CD8-positive, alpha-beta memory T cell (primary cell): Measurements from ENCODE around the gene FTO. TPM values are rescaled to one million over a fixed set of nuclear protein-coding genes. Genes with fewer than 3 reads are reported as not detected.

Experiments
- CTCF ChIA-PET: fragments of 350-600 bp; sonication (Branson Sonifier 250); formaldehyde crosslinking; loops from one replicate; lab custom pipeline; 2021; ENCODE audit warnings: antibody characterized with exemption; lab: Charles Lee
- POLR2A ChIA-PET: fragments of 350-600 bp; sonication (Branson Sonifier 250); formaldehyde crosslinking; loops from one replicate; lab custom pipeline; 2021; ENCODE audit warnings: antibody characterized with exemption; lab: Charles Lee
- DNase-seq, 5 donors: peaks; one replicate each; pipeline versions ENCODE4 v3.0.0 to v3.0.0-alpha.2; 2020 to 2022; ENCODE audit warnings: mixed read lengths in 1 of 5
- H3K27ac ChIP-seq: one replicate; pipeline ENCODE4 v1.7.0; 2013; ENCODE audit warnings: low read depth, mild to moderate bottlenecking, low read length, moderate library complexity
- H3K27me3 ChIP-seq: 2 replicates; pipeline ENCODE4 v1.7.0; 2013; ENCODE audit warnings: low read length, mild to moderate bottlenecking; ENCODE audit not compliant: insufficient read depth, poor library complexity, severe bottlenecking
- H3K36me3 ChIP-seq: 2 replicates; pipeline ENCODE4 v1.7.0; 2013; ENCODE audit warnings: mild to moderate bottlenecking, low read length, moderate library complexity; ENCODE audit not compliant: insufficient read depth
- H3K4me1 ChIP-seq: 2 replicates; pipeline ENCODE4 v1.7.0; 2013; ENCODE audit warnings: mild to moderate bottlenecking, low read length, moderate library complexity; ENCODE audit not compliant: insufficient read depth
- H3K4me3 ChIP-seq: 2 replicates; pipeline ENCODE4 v1.7.0; 2013; ENCODE audit warnings: mild to moderate bottlenecking, low read length
- H3K9me3 ChIP-seq: 2 replicates; pipeline ENCODE4 v1.7.0; 2013; ENCODE audit warnings: mild to moderate bottlenecking, low read length
- H3K27ac Mint-ChIP-seq, 8 donors: one replicate each; pipeline ENCODE4 v1.8.0; 2020 to 2021; ENCODE audit warnings: mixed read lengths in 8 of 8, mild to moderate bottlenecking in 6 of 8, inconsistent platforms in 3 of 8, moderate library complexity in 3 of 8
- H3K27me3 Mint-ChIP-seq, 2 donors: one replicate each; pipeline ENCODE4 v1.8.0; 2020 to 2021; ENCODE audit warnings: mixed read lengths in 2 of 2, mild to moderate bottlenecking in 1 of 2, moderate library complexity in 1 of 2
- H3K36me3 Mint-ChIP-seq, 3 donors: one replicate each; pipeline ENCODE4 v1.8.0; 2020 to 2021; ENCODE audit warnings: mixed read lengths in 3 of 3, inconsistent platforms in 1 of 3, mild to moderate bottlenecking in 1 of 3
- H3K4me1 Mint-ChIP-seq, 3 donors: one replicate each; pipeline ENCODE4 v1.8.0; 2020 to 2021; ENCODE audit warnings: mixed read lengths in 3 of 3, inconsistent platforms in 1 of 3, mild to moderate bottlenecking in 1 of 3
- H3K4me3 Mint-ChIP-seq, 7 donors: one replicate each; pipeline ENCODE4 v1.8.0; 2020 to 2021; ENCODE audit warnings: mixed read lengths in 7 of 7, mild to moderate bottlenecking in 6 of 7, moderate library complexity in 4 of 7, inconsistent platforms in 2 of 7
- H3K9me3 Mint-ChIP-seq, 5 donors: one replicate each; pipeline ENCODE4 v1.8.0; 2020 to 2022; ENCODE audit warnings: mixed read lengths in 5 of 5, mild to moderate bottlenecking in 3 of 5, moderate library complexity in 2 of 5, inconsistent platforms in 1 of 5
- polyA plus RNA-seq: library from polyadenylated mRNA; unstranded; fragments of 300-500 nt; fragmentation: Illumina TruSeq; gene quantifications from one replicate; pipeline ENCODE4 v1.2.3, GENCODE V29; 2021
- total RNA-seq, 2 experiments: library from RNA; stranded (reverse); gene quantifications; one replicate each; pipeline ENCODE4 v1.2.3, GENCODE V29; 2021

The FTO gene
- total and polyA plus RNA-seq, 3 experiments from 2014 or later: 54.5 to 77.8 (median 56.0) TPM

GRCh38 chr16:53769787-53770186 lies 65.8 kb downstream of the FTO start:
- Histone ChIP-seq H3K4me3 (no peak overlapping the region), H3K36me3 (no peaks in the 10 kb centered on the region), H3K27me3 (no peaks in the 10 kb centered on the region), H3K4me1 (no peaks in the 10 kb centered on the region), H3K9me3 (no peaks in the 10 kb centered on the region), H3K27ac (no peak overlapping the region)
- Mint-ChIP-seq H3K4me1 (peaks cover 22 to 33% (median 27%) of the 10 kb centered on the region in 3 donors), H3K27ac (peak overlapping the region in 3 of 8 donors; percentile 11 to 32 (median 27)), H3K27me3 (no peaks in the 10 kb centered on the region), H3K9me3 (no peaks in the 10 kb centered on the region), H3K4me3 (no peak overlapping the region), H3K36me3 (peaks cover 0 to 3% (median 0%) of the 10 kb centered on the region in 3 donors)
- DNase-seq: no peak
- CTCF ChIA-PET: no interaction called here
- POLR2A ChIA-PET: no interaction called here

GRCh38 chr16:53770641-53771040 lies 66.7 kb downstream of the FTO start:
- H3K9me3 Mint-ChIP-seq: no peaks in the 10 kb centered on the region
- no peaks in the 10 kb centered on the region for H3K27me3 Mint-ChIP-seq
- Histone ChIP-seq H3K27me3 (no peaks in the 10 kb centered on the region), H3K27ac (no peak overlapping the region), H3K4me1 (no peaks in the 10 kb centered on the region), H3K4me3 (no peak overlapping the region), H3K9me3 (no peaks in the 10 kb centered on the region), H3K36me3 (no peaks in the 10 kb centered on the region)
- DNase-seq: no peak
- ChIA-PET POLR2A (no interaction called here), CTCF (no interaction called here)
- peaks cover 0 to under 1% (median 0%) of the 10 kb centered on the region in 3 donors for H3K36me3 Mint-ChIP-seq
- no peak overlapping the region for H3K27ac Mint-ChIP-seq
- H3K4me1 Mint-ChIP-seq: peaks cover 24 to 30% (median 29%) of the 10 kb centered on the region in 3 donors
- no peak overlapping the region for H3K4me3 Mint-ChIP-seq

- DNase-seq: no peak
- Mint-ChIP-seq H3K27me3 (no peaks in the 10 kb centered on the region), H3K4me1 (peaks cover 15 to 28% (median 23%) of the 10 kb centered on the region in 3 donors), H3K27ac (no peak overlapping the region), H3K9me3 (no peaks in the 10 kb centered on the region), H3K4me3 (no peak overlapping the region), H3K36me3 (no peaks in the 10 kb centered on the region)
- ChIA-PET POLR2A (no interaction called here), CTCF (no interaction called here)
- Histone ChIP-seq H3K4me3 (no peak overlapping the region), H3K36me3 (no peaks in the 10 kb centered on the region), H3K9me3 (no peaks in the 10 kb centered on the region), H3K27me3 (no peaks in the 10 kb centered on the region), H3K4me1 (no peaks in the 10 kb centered on the region), H3K27ac (no peak overlapping the region)
Measured at GRCh38 chr16:53771655-53772497, 67.9 kb downstream of the FTO start.

GRCh38 chr16:53773150-53773846 lies 69.3 kb downstream of the FTO start:
- no peaks in the 10 kb centered on the region for H3K4me1 ChIP-seq
- no peak overlapping the region for H3K4me3 ChIP-seq
- Mint-ChIP-seq H3K27ac (no peak overlapping the region), H3K36me3 (no peaks in the 10 kb centered on the region), H3K4me3 (no peak overlapping the region), H3K4me1 (peaks cover 9 to 24% (median 18%) of the 10 kb centered on the region in 3 donors), H3K9me3 (no peaks in the 10 kb centered on the region), H3K27me3 (no peaks in the 10 kb centered on the region)
- CTCF ChIA-PET: no interaction called here
- H3K27me3 ChIP-seq: no peaks in the 10 kb centered on the region
- POLR2A ChIA-PET: no interaction called here
- H3K9me3 ChIP-seq: no peaks in the 10 kb centered on the region
- peak in 1 of 5 donors; percentile 2 for DNase-seq
- no peak overlapping the region for H3K27ac ChIP-seq
- H3K36me3 ChIP-seq: no peaks in the 10 kb centered on the region

- ChIA-PET POLR2A (no interaction called here), CTCF (no interaction called here)
- DNase-seq: no peak
- Histone ChIP-seq H3K27ac (no peak overlapping the region), H3K4me1 (no peaks in the 10 kb centered on the region), H3K9me3 (no peaks in the 10 kb centered on the region), H3K27me3 (no peaks in the 10 kb centered on the region), H3K4me3 (no peak overlapping the region), H3K36me3 (no peaks in the 10 kb centered on the region)
- Mint-ChIP-seq H3K4me3 (no peak overlapping the region), H3K36me3 (no peaks in the 10 kb centered on the region), H3K9me3 (no peaks in the 10 kb centered on the region), H3K4me1 (peaks cover 10 to 22% (median 16%) of the 10 kb centered on the region in 3 donors), H3K27ac (no peak overlapping the region), H3K27me3 (no peaks in the 10 kb centered on the region)
Measured at GRCh38 chr16:53773881-53774280, 69.9 kb downstream of the FTO start.

- Histone ChIP-seq H3K27ac (no peak overlapping the region), H3K4me1 (no peaks in the 10 kb centered on the region), H3K4me3 (no peak overlapping the region), H3K36me3 (no peaks in the 10 kb centered on the region), H3K27me3 (no peaks in the 10 kb centered on the region), H3K9me3 (no peaks in the 10 kb centered on the region)
- no peak overlapping the region for H3K4me3 Mint-ChIP-seq
- peak overlapping the region in 1 of 8 donors; percentile 25 for H3K27ac Mint-ChIP-seq
- POLR2A ChIA-PET: interaction anchor here (0.5 kb wide), 1 partner anchor 172 kb away, joined by 3 read pairs; no protein-coding TSS in a partner anchor
- H3K9me3 Mint-ChIP-seq: no peaks in the 10 kb centered on the region
- no peak for DNase-seq
- peaks cover 17 to 25% (median 22%) of the 10 kb centered on the region in 3 donors for H3K4me1 Mint-ChIP-seq
- CTCF ChIA-PET: no interaction called here
- H3K27me3 Mint-ChIP-seq: no peaks in the 10 kb centered on the region
- H3K36me3 Mint-ChIP-seq: no peaks in the 10 kb centered on the region
Measured at GRCh38 chr16:53775106-53775820, 71.3 kb downstream of the FTO start.

GRCh38 chr16:53775821-53776431 lies 72.0 kb downstream of the FTO start:
- no peak overlapping the region for H3K4me3 ChIP-seq
- no peaks in the 10 kb centered on the region for H3K36me3 ChIP-seq
- H3K27ac Mint-ChIP-seq: peak overlapping the region in 2 of 8 donors; percentile 8 to 25
- no peaks in the 10 kb centered on the region for H3K9me3 Mint-ChIP-seq
- H3K4me3 Mint-ChIP-seq: no peak overlapping the region
- no peaks in the 10 kb centered on the region for H3K9me3 ChIP-seq
- no peak for DNase-seq
- CTCF ChIA-PET: interaction anchor here (1.2 kb wide), 1 partner anchor 11 kb away, joined by 3 read pairs; no protein-coding TSS in a partner anchor
- H3K36me3 Mint-ChIP-seq: no peaks in the 10 kb centered on the region
- H3K27ac ChIP-seq: no peak overlapping the region
- POLR2A ChIA-PET: interaction anchor here (0.5 kb wide), 1 partner anchor 173 kb away, joined by 3 read pairs; no protein-coding TSS in a partner anchor
- H3K27me3 ChIP-seq: no peaks in the 10 kb centered on the region
- H3K4me1 Mint-ChIP-seq: peaks cover 19 to 26% (median 23%) of the 10 kb centered on the region in 3 donors
- H3K27me3 Mint-ChIP-seq: no peaks in the 10 kb centered on the region
- no peaks in the 10 kb centered on the region for H3K4me1 ChIP-seq
